Stimulated activated effector memory CD8-positive, alpha-beta T cell treated with anti-CD3 and anti-CD28 coated beads, Interleukin-12 subunit alpha, Interleukin-12 subunit beta, amount 100 ng/mL, for 72 hours (primary cell): Measurements from ENCODE around the gene BLTP2.
"Not testable (repeated sequence)": the region's sequence is repeated elsewhere in the genome, so short reads cannot be mapped to it uniquely, and the experiment has no call there.

Experiments
- ATAC-seq: fragments of 150-1000 bp; cut with Tn5 transposase; 2 replicates; pipeline ENCODE4 v1.10.0; 2021
- DNase-seq, 2 donors: peaks; one replicate each; pipeline ENCODE4 v3.0.0; 2021 to 2022; ENCODE audit warnings: low spot score in 2 of 2
- H3K27ac Mint-ChIP-seq: one replicate; pipeline ENCODE4 v1.8.0; 2022; ENCODE audit warnings: mild to moderate bottlenecking, mixed read lengths
- H3K36me3 Mint-ChIP-seq: one replicate; pipeline ENCODE4 v1.8.0; 2022; ENCODE audit warnings: mild to moderate bottlenecking, mixed read lengths
- H3K4me1 Mint-ChIP-seq: one replicate; pipeline ENCODE4 v1.8.0; 2022; ENCODE audit warnings: mixed read lengths
- H3K4me3 Mint-ChIP-seq: one replicate; pipeline ENCODE4 v1.8.0; 2022; ENCODE audit warnings: mild to moderate bottlenecking, mixed read lengths
- H3K9me3 Mint-ChIP-seq: one replicate; pipeline ENCODE4 v1.8.0; 2022; ENCODE audit warnings: mixed read lengths

BLTP2 gene

DNA sequence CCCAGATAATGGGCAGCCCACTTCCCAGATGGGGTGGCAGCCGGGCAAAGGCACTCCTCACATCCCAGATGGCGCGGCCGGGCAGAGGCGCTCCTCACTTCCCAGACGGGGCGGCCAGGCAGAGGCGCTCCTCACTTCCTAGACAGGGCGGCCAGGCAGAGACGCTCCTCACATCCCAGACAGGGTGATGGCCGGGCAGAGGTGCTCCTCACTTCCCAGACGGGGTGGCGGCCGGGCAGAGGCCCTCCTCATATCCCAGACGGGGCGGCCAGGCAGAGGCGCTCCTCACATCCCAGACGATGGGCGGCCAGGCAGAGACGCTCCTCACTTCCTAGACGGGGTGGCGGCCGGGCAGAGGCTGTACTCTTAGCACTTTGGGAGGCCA is 14.5 kb upstream of the BLTP2 start:
- H3K9me3 Mint-ChIP-seq, DNase-seq, ATAC-seq, H3K27ac Mint-ChIP-seq: not testable (repeated sequence)
- peaks cover 44% of the 10 kb centered on the region for H3K4me1 Mint-ChIP-seq
- H3K36me3 Mint-ChIP-seq, result peaks cover 73% of the 10 kb centered on the region
- peak overlapping the region; percentile 97 for H3K4me3 Mint-ChIP-seq

DNA sequence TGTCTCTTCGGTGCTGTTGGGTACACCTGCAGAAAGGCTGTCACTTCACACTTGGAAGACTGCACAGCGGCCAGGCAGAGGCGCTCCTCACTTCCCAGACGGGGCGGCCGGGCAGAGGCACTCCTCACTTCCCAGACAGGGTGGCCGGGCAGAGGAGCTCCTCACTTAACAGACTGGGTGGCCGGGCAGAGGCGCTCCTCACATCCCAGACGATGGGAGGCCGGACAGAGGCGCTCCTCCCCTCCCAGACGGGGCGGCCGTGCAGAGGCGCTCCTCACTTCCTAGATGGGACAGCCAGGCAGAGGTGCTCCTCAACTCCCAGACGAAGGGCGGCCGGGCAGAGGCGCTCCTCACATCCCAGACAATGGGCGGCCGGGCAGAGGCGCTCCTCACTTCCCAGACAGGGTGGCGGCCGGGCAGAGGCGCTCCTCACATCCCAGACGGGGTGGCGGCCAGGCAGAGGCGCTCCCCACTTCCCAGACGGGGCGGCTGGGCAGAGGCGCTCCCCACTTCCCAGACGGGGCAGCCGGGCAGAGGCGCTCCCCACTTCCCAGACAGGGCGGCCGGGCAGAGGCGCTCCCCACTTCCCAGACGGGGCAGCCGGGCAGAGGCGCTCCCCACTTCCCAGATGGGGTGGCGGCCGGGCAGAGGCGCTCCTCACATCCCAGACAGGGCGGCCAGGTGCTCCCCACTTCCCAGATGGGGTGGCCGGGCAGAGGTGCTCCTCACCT is 14.0 kb upstream of the BLTP2 start:
- H3K4me1 Mint-ChIP-seq, result peaks cover 39% of the 10 kb centered on the region
- not testable (repeated sequence) for ATAC-seq, H3K4me3 Mint-ChIP-seq, H3K27ac Mint-ChIP-seq, H3K9me3 Mint-ChIP-seq, DNase-seq
- H3K36me3 Mint-ChIP-seq, result peaks cover 73% of the 10 kb centered on the region

DNA sequence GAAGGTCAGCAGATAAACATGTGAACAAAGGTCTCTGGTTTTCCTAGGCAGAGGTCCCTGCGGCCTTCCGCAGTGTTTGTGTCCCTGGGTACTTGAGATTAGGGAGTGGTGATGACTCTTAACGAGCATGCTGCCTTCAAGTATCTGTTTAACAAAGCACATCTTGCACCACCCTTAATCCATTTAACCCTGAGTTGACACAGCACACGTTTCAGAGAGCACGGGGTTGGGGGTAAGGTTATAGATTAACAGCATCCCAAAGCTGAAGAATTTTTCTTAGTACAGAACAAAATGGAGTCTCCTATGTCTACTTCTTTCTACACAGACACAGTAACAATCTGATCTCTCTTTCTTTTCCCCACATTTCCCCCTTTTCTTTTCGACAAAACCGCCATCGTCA is 13.4 kb upstream of the BLTP2 start:
- ATAC-seq, H3K4me3 Mint-ChIP-seq, H3K9me3 Mint-ChIP-seq, DNase-seq: not testable (repeated sequence)
- peaks cover 33% of the 10 kb centered on the region for H3K4me1 Mint-ChIP-seq
- peak overlapping the region; percentile 13 for H3K27ac Mint-ChIP-seq
- H3K36me3 Mint-ChIP-seq, result peaks cover 73% of the 10 kb centered on the region

DNA sequence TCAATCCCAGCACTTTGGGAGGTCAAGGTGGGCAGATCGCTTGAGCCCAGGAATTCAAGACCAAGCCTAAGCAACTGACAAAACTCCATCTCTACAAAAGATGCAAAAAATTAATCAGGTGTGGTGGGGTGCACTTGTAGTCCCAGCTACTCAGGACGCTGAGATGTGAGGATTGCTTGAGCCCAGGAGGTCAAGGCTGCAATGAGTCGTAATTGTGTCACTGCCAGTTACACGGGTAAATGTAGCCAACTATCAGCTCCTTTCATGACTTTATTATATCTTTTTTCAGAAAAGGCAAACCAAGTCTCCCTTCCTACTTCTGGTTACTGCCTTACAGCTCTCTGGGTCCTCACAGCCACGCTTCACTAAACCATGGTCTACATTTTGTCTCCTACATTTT is 12.8 kb upstream of the BLTP2 start:
- H3K27ac Mint-ChIP-seq, result peak overlapping the region; percentile 13
- no peak for ATAC-seq
- H3K4me3 Mint-ChIP-seq, result no peak overlapping the region
- no peaks in the 10 kb centered on the region for H3K9me3 Mint-ChIP-seq
- DNase-seq, result no peak
- H3K4me1 Mint-ChIP-seq, result peaks cover 28% of the 10 kb centered on the region
- peaks cover 75% of the 10 kb centered on the region for H3K36me3 Mint-ChIP-seq

DNA sequence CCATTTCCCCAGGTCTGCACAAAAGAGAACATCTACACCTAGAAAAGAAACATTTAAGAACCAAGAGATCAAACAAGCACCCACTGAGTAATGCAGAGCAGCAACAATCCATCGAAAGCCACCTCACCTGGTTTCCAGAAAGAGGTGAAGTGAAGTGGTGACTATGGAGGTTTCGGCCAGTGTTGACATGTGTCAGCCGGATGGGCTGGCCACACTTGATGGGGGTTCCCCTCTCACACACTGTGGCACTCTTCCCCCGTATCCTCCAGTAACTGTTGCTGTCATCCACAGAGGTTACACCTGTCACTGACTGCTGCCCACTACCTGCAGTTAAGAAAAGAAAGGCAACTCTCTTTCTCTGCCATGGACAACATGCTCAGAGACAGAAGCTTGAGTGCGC is 10.2 kb upstream of the BLTP2 start:
- peak; percentile 74 for ATAC-seq
- Mint-ChIP-seq H3K36me3 (peaks cover 83% of the 10 kb centered on the region), H3K27ac (no peak overlapping the region), H3K9me3 (no peaks in the 10 kb centered on the region), H3K4me3 (no peak overlapping the region), H3K4me1 (peaks cover 14% of the 10 kb centered on the region)
- DNase-seq, result no peak

DNA sequence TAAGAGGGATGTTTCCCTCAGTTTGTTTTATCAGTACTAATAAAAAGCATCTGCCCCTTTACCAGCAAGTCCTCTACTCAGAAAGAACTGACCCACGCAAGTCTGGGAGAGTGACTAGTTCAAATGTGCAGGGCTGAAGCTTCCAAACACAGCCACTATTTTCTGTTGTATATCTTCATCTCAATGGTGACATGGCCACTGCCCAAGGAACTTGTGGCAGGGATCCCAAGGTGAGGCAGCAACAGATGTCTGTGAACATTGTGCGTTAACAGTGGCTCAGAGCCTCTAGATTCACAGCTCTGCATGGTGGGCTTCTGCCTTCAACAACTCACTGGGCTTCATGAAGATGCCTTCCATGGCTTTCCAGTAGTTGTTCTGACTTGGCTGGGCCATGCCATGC is 3.7 kb upstream of the BLTP2 start:
- H3K27ac Mint-ChIP-seq, result peak overlapping the region; percentile 54
- peaks cover 25% of the 10 kb centered on the region for H3K4me1 Mint-ChIP-seq
- DNase-seq, result no peak
- no peak overlapping the region for H3K4me3 Mint-ChIP-seq
- no peak for ATAC-seq
- H3K9me3 Mint-ChIP-seq, result no peaks in the 10 kb centered on the region
- H3K36me3 Mint-ChIP-seq, result peaks cover 74% of the 10 kb centered on the region

DNA sequence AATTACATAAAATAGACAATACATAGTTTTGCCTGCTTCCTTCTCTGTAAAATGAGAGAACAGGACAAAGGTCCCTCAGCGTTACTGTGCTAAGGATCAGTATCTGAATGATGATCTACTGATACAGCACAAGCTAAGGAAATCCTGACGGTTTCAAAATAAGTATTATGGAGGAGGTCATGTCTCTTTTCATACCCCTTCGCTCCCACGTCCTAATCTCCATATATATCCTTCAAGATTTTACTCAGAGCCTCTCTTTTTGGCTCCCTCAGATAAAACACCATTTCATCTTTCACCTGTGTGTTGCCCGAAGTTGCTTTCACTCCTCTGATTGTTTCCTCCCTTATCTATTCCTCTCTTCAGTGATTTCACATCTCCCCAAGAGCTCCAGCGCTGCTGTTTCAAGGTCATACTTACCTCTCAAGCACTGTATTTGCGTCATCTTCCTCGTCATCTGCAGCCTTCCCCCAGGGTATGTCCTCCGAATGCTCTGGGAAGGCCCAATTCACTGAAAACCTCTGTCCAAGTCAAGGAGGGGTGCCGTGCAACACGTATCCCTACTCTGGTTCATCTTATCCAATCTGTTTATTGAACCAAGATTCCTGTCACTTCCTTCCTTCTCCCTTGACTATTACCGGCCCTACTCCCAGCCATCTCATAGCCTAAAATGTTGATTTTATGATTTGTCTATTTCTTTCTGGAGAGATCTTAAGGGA is 1.2 kb upstream of the BLTP2 start:
- H3K4me1 Mint-ChIP-seq, result peaks cover 37% of the 10 kb centered on the region
- peak overlapping the region; percentile 90 for H3K4me3 Mint-ChIP-seq
- H3K27ac Mint-ChIP-seq, result peak overlapping the region; percentile 87
- no peaks in the 10 kb centered on the region for H3K9me3 Mint-ChIP-seq
- DNase-seq, result no peak
- ATAC-seq, result no peak
- peaks cover 74% of the 10 kb centered on the region for H3K36me3 Mint-ChIP-seq

DNA sequence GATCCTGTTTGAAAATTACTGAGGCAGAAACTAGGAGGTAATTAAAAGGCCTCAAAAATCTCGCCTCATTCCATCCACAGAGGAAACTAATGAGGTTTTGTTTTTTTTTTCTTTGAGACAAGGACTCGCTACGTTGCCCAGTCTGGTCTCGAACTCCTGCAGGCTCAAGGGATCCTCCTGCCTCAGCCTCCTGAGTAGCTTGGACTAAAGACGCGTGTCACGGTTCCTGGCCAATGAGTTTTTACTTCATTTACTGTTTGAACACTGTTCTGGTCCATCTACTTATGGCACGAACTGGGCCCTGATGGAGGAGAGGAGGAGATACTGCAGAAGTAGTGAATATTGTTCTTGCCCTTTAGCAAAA is 600 bp upstream of the BLTP2 start:
- Mint-ChIP-seq H3K36me3 (peaks cover 74% of the 10 kb centered on the region), H3K27ac (peak overlapping the region; percentile 87), H3K4me1 (peaks cover 37% of the 10 kb centered on the region), H3K9me3 (no peaks in the 10 kb centered on the region), H3K4me3 (peak overlapping the region; percentile 90)
- ATAC-seq (no peak), DNase-seq (no peak)

DNA sequence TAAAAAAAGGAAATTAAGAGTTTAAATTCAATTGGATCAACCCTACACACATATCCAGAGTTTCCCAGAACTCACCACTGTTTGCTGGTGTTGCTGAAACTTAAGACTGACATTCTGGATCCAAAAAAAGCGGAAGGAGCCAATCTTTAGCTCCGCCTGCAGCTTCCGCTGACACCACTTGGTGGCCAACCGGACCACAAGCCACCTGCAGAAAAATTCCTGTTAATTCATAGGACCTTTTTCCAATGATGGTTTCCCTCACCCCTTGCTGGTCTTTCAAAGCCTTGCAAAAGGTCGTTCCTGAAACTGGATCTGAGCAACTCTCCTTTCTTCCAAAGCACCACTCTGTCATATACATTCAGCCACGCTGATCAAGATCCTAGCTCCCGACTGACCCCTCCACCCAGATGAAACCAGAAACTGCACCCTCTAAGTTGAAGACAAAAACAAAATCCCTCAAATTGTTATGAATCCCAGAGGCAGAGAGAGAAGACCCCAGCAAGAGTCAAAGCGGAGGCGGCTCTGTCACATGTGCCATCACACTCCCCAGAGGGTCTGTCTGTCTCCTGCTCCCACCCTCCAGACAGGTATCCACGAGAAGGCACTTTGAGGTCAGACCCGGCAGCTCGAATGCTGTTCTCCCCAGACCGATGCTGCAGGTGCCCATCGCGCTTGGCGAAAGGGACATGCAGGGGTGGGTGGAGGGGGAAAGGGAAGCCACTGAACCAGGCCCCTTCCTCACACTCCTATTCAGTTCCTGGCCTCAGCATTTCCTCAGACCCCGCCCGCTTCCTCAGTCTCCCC is 773 bp downstream of the BLTP2 start:
- Mint-ChIP-seq H3K4me3 (peak overlapping the region; percentile 90), H3K4me1 (peaks cover 47% of the 10 kb centered on the region), H3K9me3 (no peaks in the 10 kb centered on the region), H3K36me3 (peaks cover 75% of the 10 kb centered on the region), H3K27ac (peak overlapping the region; percentile 90)
- peak in 1 of 2 donors; percentile 60 for DNase-seq
- peak; percentile 3 for ATAC-seq

DNA sequence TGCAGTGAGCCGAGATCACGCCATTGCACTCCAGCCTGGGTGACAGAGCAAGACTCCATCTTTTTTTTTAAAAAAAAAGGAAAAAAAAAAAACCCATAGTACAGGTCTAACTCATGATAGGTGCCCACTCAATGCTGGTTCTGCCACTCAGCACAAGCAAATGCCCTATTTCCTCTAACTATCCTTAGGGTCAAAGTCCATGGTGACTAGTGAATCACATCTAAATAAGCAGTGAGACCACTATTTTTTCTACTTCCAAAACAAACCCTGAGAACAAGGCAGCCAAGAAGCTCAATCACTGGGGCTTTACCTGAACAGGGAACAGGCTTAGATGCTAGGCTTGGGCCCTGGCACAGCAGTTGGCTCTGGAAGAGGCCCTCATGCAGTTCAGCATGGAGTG is 3.4 kb downstream of the BLTP2 start:
- H3K36me3 Mint-ChIP-seq, result peaks cover 79% of the 10 kb centered on the region

DNA sequence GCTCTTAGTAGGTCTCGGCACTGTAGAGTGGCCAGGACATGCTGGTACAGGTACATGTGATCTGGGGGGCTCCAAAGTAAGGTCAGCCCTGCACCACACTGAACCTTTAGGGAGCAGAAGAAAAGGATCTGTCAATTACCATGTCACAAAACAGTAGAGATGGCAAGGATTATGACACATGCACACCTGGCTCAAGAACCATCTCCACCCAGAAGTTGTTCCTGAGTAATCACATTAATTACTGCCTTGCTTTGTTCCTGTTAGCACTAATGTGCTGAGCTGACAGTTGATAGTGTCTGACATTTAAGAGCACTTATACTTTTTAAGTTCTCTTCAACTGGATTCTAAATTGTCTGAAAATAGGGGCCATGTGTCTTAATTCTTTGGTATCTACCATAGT is 9.5 kb downstream of the BLTP2 start:
- no peak for DNase-seq
- peaks cover 33% of the 10 kb centered on the region for H3K4me1 Mint-ChIP-seq
- ATAC-seq, result no peak
- no peak overlapping the region for H3K4me3 Mint-ChIP-seq
- H3K9me3 Mint-ChIP-seq, result no peaks in the 10 kb centered on the region
- H3K27ac Mint-ChIP-seq, result no peak overlapping the region
- H3K36me3 Mint-ChIP-seq, result peaks cover 100% of the 10 kb centered on the region

More for the DNA sequence above, 3.4 kb downstream of the BLTP2 start:
- ATAC-seq, result no peak
- H3K9me3 Mint-ChIP-seq, result no peaks in the 10 kb centered on the region
- H3K27ac Mint-ChIP-seq, result peak overlapping the region; percentile 23
- peaks cover 44% of the 10 kb centered on the region for H3K4me1 Mint-ChIP-seq
- H3K4me3 Mint-ChIP-seq, result no peak overlapping the region
- DNase-seq, result no peak

DNA sequence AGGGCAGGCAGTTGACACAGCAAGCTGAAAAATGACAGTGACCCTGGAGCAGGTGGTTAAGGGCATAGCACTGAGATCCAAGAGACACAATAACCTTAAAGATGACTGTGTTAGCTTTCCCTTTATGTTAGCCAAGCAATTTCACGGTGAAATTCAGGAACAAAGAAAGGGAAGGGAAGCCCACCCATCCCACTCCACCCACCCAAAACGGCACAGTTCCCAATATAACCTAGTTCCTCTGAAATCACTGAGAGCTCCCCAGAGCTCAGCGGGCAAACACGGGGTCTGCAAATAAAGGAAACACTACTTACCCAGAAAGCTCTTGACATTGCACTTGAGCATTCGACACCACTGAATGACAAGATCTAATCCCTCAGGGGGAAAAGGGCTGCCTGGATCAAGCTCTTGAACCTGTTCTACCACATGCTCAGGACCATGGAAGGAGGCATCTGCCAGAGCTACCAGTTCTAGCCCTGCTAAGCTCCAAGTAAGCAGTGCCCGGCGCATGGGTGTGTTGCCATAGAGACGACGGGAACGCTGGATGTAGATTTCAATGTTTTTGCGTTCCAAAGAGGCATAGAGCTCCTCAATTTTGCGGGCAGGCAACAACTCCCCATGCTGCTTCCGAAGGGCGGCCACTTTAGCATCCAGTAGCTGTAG is 10.6 kb downstream of the BLTP2 start:
- no peaks in the 10 kb centered on the region for H3K9me3 Mint-ChIP-seq
- DNase-seq, result no peak
- H3K36me3 Mint-ChIP-seq, result peaks cover 100% of the 10 kb centered on the region
- H3K27ac Mint-ChIP-seq, result no peak overlapping the region
- H3K4me3 Mint-ChIP-seq, result no peak overlapping the region
- ATAC-seq, result no peak
- peaks cover 25% of the 10 kb centered on the region for H3K4me1 Mint-ChIP-seq

DNA sequence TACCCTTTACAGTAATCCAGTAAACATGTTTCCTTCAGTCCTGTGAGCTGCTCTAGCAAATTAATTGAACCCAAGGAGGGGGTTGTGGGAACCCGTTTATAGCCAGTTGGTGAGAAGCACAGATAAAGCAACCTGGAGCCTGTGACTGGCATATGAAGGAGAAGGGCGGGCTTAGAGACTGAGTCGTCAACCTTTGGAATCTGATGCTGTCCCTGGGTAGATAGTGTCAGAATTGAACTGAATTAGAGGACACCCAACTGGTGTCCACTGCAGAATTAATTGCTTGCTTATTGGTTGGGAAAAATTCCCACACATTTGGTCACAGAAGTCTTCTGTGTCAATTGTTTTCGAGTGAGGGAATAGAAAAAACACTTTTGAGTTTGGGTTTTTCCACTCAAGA is 18.1 kb downstream of the BLTP2 start:
- Mint-ChIP-seq H3K9me3 (no peaks in the 10 kb centered on the region), H3K27ac (no peak overlapping the region), H3K4me3 (no peak overlapping the region), H3K4me1 (peaks cover 12% of the 10 kb centered on the region), H3K36me3 (peaks cover 100% of the 10 kb centered on the region)
- ATAC-seq, result no peak
- DNase-seq, result no peak

DNA sequence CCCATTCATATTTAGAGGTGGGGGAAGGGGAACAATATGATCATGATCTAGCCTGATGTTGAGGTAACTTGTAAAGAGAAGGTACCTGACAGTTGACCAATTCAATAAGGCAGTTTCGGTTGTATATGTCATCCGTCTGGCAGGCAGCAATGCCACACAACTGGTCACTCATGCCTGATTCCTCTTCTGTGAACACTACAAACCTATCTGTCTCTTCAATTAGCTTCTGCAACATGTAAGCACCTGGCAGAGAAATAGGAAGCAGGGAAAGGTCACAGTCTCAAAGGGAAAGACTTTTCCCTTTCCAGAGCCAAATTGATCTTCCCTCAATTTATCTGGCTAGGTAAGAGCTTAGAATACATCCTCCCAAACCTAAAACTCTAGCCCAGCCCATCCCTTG is 20.8 kb downstream of the BLTP2 start:
- H3K4me1 Mint-ChIP-seq, result peaks cover 12% of the 10 kb centered on the region
- no peak for ATAC-seq

DNA sequence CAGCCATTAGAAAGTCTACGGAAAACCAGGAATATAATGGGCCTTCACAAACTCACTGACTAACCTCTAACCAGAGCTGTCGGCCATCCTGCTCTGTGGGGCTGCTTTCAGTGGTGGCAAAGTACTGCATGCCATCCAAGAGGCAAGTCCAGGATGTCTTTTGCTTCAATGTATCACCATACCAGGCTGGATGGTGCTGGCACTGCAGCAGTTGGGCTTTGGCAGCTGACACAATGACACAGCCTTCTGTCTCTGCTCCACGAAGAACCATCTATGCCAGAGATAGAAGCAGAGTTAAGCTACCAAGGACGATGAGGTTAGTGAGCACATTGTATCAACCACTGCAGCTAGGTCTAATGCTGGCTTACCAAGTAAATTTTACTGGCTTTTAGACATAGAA is 21.3 kb downstream of the BLTP2 start:
- Mint-ChIP-seq H3K4me3 (no peak overlapping the region), H3K36me3 (peaks cover 100% of the 10 kb centered on the region)

More for the DNA sequence above, 20.8 kb downstream of the BLTP2 start:
- Mint-ChIP-seq H3K4me3 (no peak overlapping the region), H3K36me3 (peaks cover 100% of the 10 kb centered on the region), H3K9me3 (no peaks in the 10 kb centered on the region), H3K27ac (no peak overlapping the region)
- DNase-seq, result no peak

More for the DNA sequence above, 21.3 kb downstream of the BLTP2 start:
- Mint-ChIP-seq H3K9me3 (no peaks in the 10 kb centered on the region), H3K4me1 (peaks cover 12% of the 10 kb centered on the region), H3K27ac (no peak overlapping the region)
- ATAC-seq (no peak), DNase-seq (no peak)
